Measurements from ENCODE around the gene CD3G. TPM values are rescaled to one million over a fixed set of nuclear protein-coding genes. Genes with fewer than 3 reads are reported as not detected.
"Not testable (repeated sequence)": the region's sequence is repeated elsewhere in the genome, so short reads cannot be mapped to it uniquely, and the experiment has no call there.

CD3G gene
- total RNA-seq, 1 experiment from 2014 or later: not detected

GRCh38 chr11:118375978-118376377, 31.8 kb downstream of the CD3G start:
- no peak for DNase-seq (ENCODE audit: low read depth)

- DNase-seq (ENCODE audit: low read depth): no peak
Observed at GRCh38 chr11:118379497-118379896, 35.4 kb downstream of the CD3G start.

GRCh38 chr11:118380571-118380970, 36.4 kb downstream of the CD3G start:
- no peak for DNase-seq (ENCODE audit: low read depth)

DNA sequence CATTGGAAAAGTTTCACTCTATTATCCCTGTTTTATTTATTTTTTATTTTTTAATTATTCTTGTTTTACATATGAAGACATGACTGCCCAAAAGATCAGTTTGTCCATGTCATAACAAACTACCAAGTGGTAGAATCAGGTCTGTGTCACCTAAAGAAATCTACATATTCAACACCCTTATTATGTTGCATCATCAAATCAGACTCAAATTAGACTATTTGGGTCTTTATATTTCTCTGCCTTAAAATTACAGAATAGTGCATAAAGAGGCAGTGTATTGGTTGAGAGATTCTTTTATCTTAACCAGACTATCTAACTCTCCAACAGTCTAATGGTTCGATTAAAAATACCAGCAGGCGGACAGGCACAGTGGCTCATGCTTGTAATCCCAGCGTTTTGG, 38.8 kb downstream of the CD3G start:
- no peak for DNase-seq (ENCODE audit: low read depth)

- DNase-seq (ENCODE audit: low read depth): no peak
Observed at GRCh38 chr11:118383657-118384056, 39.5 kb downstream of the CD3G start.

DNA sequence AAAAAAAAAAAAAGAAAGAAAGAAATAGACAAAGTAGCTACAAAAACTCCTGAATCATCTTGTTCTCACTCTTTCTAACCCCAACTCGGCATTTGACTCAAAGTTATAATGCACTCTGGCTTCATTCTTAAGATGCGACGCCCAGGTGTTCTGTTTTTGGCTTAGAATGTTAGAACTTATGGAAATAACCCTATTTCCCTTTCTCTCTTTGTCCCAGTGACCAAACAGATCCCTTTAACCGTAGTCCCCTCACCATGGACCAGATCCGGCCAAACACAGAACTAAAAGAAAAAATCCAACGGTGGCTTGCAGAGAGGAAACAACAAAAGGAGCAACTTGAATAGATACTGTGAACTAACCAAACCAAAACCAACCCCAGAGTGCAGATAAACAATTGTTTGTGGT, 52.0 kb downstream of the CD3G start:
- no peak for DNase-seq (ENCODE audit: low read depth)

DNA sequence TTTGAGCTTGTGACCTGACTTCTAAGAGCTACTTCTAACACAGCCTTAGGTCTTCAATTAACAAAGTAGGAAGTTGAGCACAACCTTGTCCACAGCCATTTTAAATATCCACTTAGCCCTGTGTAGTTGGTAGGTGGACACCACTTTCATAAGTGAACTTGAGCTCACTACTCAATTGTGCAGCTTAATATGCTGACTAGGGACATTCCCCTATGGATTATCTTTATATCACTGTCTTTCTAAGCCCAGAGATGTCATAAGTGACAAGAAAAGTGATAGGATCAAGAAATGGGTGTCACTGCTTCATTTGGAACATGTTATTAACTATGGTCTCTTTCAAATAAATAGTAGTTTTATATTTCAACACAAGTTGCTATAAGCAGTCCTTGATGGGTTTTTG, 53.3 kb downstream of the CD3G start:
- no peak for DNase-seq (ENCODE audit: low read depth)

DNA sequence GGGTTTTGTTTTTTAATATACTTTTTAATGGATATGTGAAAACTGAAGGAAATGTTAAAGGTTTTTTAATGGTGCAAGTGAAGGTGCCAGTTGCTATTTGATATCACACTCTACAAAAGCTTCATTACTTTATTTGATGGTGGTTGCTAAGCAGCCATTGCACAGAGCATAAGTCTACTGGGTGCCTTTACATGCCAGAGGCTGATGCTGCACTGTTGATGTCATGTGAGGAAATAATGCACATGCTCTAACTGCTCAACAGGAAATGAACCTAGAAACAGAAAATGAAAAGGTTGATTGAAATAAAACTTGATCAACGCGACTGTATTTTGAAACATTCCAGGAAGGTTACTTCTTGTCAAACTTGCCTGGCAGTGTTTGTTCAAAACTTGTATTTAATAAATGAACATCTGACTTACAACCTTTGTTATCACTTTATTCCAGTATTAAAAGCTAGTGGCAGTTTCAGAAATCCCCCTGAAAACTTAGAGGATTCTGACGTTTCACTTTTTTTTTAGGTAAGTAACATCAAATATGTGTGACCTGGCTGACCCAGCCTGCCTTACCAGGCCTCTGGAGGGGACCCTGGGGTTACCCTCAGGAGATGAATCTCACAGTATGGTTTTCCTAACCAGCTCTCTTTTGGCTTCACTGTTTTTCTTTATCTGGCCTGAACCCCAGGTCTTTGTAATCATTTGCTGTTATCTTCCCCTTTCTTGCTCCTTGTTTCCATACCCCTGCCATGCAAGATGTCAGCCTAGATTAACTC, 54.8 kb downstream of the CD3G start:
- DNase-seq (ENCODE audit: low read depth): no peak

- peak; percentile 85 for DNase-seq (ENCODE audit: low read depth)
Observed at GRCh38 chr11:118401151-118401879, 57.2 kb downstream of the CD3G start, which contains the start of gene ATP5MG. Gene ATP5MG, plus strand, starts transcription at chr11:118401606. Its CDS starts 60 bp downstream, at chr11:118401666.

DNA sequence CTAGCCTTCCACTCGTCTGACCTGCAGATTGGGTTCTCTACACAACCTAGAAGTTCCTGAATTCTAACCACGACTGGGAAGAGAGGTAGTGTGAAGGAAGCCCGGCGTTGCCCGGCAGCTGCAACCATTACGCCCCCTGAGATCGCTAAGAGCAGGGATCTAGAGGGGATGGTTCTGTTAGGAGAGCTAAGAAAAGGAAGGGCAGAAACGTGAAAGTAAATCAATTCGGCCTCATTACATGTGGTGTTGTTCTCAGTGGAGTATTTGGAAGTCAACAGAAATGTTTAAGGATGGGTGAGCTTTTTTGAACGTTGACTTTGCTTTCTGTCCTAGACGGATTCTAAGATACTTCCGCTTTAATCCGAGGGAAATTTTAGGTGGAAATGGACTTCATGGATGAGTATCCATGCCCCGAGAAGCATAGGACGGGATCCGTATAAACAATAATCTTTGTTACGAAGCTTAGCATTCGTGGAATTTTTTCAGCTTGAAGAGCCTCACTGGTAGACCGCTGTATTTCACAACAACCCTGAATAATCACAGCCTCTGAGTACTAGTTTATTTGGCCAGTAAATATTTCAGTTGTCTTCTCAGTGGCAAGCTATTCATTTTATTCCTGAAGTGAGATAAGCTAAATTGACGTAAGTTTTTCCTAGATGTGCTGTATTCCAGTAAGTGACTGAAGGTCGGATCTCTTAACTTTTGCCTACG, 57.9 kb downstream of the CD3G start:
- DNase-seq (ENCODE audit: low read depth): peak; percentile 8

DNA sequence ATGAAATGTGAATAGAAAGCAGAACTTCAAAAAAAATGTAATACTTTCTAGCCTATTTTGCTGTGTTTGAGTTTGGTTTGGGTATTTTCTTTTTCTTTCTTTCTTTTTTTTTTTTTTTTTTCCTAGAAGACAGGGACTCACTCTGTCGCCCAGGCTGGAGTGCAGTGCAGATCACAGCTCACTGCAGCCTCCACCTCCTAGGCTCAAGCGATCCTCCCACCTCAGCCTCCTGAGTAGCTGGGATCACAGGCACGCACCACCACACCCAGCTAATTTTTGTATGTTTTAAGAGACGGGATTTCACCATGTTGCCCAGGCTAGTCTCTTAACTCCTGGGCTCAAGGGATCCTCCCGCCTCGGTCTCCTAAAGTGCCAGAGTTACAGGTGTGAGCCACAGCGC, 58.5 kb downstream of the CD3G start:
- DNase-seq (ENCODE audit: low read depth): not testable (repeated sequence)

Small RNAs within 50 kb of the gene (small RNA-seq; reads per million reads assigned to genes)
- not detected for gene AP001582.1

Other genes with a start within 250 kb of the CD3G start
- gene SCN4B, start 191.5 kb upstream of the CD3G start, total RNA-seq (2014; rRNA removed; shearing (Covaris generic)): not detected in 2 replicates
- 0.03 TPM in 1 of 2 replicates, not detected in the other for gene SCN2B, start 167.7 kb upstream of the CD3G start, total RNA-seq (2014; rRNA removed; shearing (Covaris generic))
- gene JAML, start 119.3 kb upstream of the CD3G start, total RNA-seq (2014; rRNA removed; shearing (Covaris generic)): not detected in 2 replicates
- gene MPZL3, start 92.0 kb upstream of the CD3G start, total RNA-seq (2014; rRNA removed; shearing (Covaris generic)): 1.7 and 2.2 TPM in 2 replicates
- gene MPZL2, start 80.0 kb upstream of the CD3G start, total RNA-seq (2014; rRNA removed; shearing (Covaris generic)): 2.6 and 5.6 TPM in 2 replicates
- 0.42 TPM in 1 of 2 replicates, not detected in the other for gene CD3E, start 39.6 kb upstream of the CD3G start, total RNA-seq (2014; rRNA removed; shearing (Covaris generic))
- gene CD3D, start 1.6 kb upstream of the CD3G start, total RNA-seq (2014; rRNA removed; shearing (Covaris generic)): 1.0 and 4.0 TPM in 2 replicates
- 37.9 and 45.8 TPM in 2 replicates for gene UBE4A, start 15.3 kb downstream of the CD3G start, total RNA-seq (2014; rRNA removed; shearing (Covaris generic))
- gene ATP5MG, start 57.3 kb downstream of the CD3G start, total RNA-seq (2014; rRNA removed; shearing (Covaris generic)): 139 and 211 TPM in 2 replicates
- gene KMT2A, start 92.1 kb downstream of the CD3G start, total RNA-seq (2014; rRNA removed; shearing (Covaris generic)): 24.2 and 24.6 TPM in 2 replicates
- 0.85 and 1.1 TPM in 2 replicates for gene TTC36, start 183.1 kb downstream of the CD3G start, total RNA-seq (2014; rRNA removed; shearing (Covaris generic))
- gene TMEM25, start 186.8 kb downstream of the CD3G start, total RNA-seq (2014; rRNA removed; shearing (Covaris generic)): 10.1 and 12.3 TPM in 2 replicates
- 35.6 and 38.5 TPM in 2 replicates for gene IFT46, start 221.6 kb downstream of the CD3G start, total RNA-seq (2014; rRNA removed; shearing (Covaris generic))
- gene ARCN1, start 228.1 kb downstream of the CD3G start, total RNA-seq (2014; rRNA removed; shearing (Covaris generic)): 85.4 and 116 TPM in 2 replicates